ENCODE data around the gene PGP.
A peak's percentile ranks its signal among the peaks of the same experiment; 100 is the strongest.

The PGP gene

DNA sequence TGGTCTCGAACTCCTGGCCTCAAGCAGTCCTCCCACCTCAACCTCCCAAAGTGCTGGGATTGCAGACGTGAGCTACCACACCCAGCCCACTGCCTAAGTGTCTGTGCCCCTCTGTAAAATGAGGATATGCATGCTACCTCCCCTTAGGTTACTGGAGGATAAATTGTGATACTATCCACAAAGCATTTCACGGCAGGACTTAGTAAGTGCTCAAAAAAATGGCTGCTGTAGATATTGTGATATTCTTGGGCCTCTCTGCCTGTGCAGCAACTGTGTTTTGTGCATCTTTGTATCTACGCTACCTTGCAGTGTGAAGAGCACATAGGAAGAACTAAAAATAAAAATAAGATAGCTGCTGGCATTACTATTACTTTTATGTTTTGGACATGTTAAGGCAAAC, 16.4 kb downstream of the PGP start:
- no peak for DNase-seq (ENCODE audit: low spot score)

DNA sequence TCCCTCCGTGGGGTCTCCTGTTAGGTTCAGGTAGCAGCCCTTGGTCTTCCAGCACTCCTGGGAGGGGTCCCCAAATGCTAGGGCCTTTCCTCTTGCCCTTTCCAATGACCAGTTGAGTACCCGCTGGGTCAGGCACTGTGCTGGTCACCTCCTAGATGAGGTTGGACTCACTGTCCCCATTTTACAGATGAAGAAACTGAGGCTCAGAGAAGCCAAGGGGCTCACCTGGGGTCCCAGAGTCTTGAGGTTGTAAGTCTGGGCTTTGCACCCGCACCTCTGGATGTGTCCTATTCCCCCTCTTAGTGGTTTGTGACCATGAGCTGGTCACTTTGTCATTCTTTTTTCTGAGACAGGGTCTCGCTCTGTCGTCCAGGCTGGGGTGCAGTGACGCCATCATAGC, 16.9 kb downstream of the PGP start:
- DNase-seq (ENCODE audit: low spot score): no peak

DNA sequence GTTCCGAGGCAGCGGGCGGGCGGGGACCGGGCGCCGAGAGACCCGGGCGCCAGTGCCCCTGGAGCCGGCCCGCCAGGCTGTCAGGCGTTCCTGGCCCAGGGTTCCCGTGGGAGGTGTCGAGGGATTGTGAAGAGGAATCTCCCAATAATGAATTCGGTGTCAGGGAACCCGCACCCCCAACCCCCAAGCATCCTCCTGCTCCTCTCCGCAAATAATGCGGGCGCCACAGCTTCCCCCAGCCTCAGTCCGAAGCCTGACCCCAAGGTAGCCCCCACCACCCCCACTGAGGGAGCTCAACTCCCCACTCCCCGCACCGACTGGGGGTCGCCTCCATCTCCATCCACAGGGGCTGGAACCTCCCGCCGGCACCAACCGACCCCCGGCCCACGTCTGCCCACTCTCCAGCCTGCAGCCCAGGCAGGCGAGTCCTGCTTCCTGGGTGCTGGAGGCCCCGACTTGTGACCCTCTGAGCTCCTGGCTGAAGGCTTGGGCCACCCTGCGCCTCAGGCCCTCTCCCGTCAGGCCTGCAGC, 17.6 kb downstream of the PGP start:
- DNase-seq (ENCODE audit: low spot score): no peak

DNA sequence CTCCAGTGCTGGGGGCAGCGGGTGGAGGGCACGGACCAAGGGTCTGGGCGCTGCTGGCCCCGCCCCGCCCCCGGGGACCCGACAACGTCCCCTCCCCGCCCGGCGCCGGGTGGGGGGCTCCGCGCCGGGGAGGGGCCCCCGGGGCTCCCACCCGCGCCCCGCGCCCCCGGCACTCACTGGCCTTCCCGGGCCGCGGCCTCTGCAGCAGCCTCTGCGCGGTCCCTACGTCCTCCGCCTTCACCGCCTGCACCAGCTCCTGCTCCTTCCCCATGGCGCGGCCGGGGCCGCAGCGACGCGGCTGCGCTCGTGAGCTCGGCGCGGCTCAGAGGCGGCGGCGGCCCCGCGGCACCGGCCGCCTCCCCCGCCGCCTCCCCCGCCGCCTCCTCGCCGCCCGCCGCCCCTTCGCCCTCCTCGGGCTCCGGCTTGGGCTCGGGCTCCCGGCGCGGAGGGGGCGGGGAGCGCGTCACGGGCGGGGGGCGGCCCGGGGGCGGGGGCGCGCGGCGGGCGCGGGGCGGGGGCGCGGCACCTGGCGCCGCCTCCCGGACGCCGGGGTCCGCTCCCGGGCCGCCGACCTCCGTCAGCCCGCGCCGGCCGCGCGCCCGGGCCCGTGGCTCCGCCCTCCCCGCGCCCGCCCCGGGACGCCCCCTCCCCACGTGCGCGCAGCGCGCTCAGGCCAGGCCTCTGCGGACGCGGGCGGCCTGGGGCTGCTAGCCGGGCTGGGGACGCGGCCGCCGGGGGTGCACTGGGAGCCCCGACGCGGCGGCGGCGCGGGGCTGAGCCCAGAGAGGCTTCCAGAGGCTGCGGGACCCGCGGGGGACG, 18.3 kb downstream of the PGP start, which contains the start of gene CASKIN1:
TSS of gene CASKIN1 (minus strand) at position 444 of the 819 bp plus-strand sequence. CDS start at position 271, 173 bp downstream.
- no peak for DNase-seq (ENCODE audit: low spot score)

DNA sequence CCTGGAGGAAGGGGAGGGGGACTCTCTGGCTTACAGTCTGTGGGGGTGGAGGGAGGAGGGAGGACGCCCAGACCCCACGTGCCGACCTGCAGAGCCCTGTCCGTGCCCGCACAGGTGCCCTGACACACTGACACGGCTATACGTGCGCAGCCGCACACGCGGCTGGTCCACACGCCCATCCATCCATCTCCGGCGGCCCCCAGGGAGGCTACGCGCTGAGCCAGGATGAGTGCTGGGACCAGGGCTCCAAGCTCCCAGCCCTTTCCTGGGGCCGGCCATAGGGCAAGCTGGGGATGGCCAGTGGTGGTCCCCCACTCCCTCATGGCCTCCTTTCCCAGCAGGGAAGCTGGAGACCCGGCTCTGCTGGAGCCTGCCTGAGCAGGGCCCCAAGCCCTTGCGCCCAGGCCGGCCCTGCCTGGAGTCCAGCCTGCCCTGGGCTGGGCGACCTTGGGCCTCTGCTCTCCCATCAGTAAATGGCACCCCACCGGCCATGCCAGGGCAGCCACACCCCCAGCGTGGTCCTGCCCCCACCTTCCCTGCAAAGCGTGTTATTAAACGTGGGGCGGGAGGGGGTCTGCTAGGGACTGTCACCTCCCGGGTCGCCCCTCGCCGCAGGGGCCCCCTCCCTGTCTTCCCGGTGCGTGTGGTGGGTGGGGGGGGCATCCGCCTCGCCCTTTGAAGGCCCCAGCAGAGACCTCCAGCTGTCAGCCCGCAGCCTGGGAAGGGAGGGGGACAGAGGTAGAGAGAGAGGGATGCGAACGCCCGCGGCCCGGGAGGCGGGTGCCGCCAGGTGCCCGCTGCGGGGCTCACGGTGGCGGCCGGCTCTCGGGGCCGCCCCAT, 19.1 kb downstream of the PGP start:
- no peak for DNase-seq (ENCODE audit: low spot score)

DNA sequence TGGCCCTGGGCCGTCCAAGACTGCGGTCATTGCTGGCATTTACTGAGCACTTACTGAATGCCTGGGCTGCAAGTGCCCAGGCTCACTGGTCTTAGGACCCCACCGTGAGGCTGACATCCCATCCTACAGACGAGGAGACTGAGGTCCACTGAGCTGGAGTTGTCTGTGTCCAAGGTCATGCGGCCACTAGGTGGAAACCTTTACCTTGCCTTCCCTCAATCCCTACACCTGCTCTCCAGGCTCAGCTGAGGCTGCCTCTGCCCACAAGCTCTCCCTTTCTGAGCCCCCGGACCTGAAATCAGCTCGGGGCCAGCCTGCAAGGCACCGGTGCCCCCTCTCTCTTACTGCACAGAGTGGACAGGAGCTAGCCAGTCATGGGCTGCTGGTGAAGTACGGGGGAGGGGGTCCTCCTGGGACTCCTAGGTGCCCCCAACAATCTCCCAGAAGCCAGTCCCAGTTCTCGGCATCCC, 19.8 kb downstream of the PGP start:
- DNase-seq (ENCODE audit: low spot score): peak; percentile 67

DNA sequence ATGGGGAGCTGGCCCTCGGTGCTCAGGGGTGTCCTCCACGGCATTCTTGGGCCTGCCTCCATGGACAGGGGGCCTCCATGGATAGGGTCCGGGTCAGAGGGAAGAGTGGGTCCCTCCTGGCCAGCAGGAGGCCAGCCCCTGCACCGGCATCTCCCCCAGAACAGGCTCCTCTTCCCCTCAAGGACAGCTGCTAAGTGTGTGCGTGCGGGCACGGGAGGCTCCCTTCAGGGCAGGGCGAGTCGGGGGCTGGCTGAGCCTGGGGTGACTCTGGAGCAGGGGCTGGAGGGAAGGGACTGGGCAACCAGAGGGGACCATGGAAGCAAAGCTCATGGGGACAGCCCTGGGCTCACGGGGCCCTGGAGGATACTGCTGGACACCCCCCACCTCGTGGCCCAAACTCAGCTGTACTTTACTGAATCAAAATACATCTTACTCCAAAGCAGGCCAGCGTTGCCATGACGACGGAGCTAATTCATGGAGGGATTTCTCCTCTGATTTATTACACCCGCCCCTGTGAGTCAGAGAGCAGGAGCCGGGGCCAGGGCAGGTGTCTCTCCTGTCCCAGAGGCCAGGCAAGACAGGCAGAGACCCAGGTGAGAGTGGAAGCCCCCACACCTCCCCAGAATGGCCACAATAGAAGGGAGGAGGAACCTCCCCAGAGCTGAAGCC, 20.3 kb downstream of the PGP start:
- DNase-seq (ENCODE audit: low spot score): no peak

DNA sequence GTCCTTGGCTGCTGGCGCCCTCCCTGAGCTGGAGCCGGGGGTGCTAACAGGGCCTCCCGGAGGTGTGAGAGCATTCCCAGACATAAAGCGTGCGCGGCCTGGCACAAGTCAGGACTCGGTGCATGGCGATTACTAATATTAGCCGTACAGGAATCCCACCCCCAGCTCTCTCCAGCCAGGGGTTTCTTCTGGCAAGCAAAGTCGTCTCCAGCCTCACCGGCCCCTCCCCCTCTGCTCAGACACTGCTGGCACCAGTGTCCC, 23.3 kb downstream of the PGP start:
- DNase-seq (ENCODE audit: low spot score): no peak

DNA sequence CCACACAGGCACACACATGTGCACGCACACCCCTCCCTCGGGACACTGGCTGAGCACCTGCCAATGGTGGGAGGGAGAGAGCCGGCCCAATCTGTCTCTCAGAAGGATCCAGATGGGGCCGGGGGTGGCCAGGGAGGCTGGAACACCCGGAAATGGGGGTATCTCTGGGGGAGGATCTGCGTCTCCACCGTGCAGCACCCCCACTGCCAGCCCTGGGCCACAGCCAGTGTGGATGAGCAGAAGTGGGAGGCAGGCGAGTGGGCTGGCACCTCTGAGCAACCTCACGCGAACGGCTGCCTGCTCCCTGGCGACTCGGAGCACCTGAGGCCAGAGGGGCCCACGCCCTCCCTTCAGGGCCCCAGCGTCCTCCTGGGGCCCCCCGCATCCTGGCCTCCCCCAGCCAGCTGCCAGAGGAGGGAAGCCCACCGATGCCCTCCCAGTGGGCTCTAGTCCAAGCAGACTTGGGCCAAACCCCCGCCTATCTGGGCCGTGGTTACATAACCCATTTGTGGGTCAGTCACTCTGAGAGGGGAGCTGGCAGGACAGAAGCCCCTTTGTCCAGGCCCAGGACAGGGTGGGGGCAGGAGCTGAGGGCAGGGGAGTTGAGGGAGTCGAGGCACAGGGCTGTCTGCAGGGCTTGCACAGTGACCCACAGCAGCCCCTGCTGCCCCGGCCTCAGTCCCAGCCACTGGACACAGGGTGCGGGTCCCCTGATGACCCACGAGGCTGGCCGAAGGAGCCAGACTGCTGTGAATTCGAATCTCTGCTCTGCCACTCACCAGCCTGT, 23.8 kb downstream of the PGP start:
- no peak for DNase-seq (ENCODE audit: low spot score)

DNA sequence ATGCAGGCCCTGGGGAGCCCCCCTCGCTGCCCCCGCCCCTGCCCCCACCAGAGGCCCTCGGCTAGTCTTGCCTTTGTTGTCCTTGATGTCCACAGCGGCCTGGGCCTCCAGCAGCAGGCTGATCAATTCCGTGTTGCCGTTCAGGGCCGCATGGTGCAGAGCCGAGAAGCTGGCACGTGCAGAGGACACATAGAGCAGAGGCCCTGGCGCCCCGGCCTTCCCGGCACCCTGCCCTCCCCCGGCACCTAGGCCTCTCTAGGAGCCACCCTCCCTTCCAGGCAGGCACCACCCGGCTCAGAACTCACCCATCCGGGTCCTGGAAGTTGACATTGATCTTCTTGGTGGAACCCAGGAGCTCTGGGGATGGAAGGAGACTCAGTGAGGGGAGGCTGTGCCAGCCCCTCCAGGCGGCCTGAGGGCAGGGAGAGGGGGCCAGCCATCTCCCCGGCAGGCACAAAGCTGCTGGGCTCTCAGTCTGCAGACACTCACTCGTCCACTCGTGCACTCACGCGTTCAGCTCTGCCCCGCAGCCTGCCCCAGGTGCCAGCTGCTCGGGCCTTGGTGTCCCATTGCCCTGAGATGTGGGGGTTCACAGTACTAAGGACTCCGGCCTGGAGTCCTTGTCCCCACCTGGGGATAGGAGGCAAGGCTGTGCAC, 24.5 kb downstream of the PGP start:
- no peak for DNase-seq (ENCODE audit: low spot score)

DNA sequence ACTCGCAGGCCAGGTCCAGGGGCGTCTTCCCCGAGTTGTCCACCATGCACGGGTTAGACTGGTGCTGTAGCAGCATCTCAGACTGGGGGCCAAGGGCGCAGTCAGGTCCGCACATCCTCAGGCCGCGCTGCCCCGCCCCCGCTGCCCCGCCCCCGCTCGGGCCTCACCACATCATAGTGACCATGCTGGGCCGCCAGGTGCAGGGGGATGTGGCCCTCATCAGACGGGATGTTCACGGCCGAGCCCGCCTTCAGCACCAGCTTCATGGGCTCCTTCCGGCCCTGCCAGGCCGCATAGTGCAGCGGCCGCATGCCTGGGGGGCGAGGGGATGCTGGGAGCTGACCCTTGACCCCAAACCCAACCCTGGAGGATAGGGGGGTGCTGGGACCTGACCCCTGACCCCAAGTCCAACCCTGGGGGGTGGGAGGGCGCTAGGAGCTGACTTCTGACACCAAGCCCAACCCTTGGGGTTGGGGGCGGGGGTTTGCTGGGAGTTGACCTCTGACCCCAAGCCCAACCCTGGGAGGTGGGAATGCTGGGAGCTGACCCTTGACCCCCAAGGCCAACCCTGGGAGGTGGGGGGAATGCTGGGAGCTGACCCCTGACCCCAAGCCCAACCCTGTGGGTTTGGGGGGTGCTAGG, 25.3 kb downstream of the PGP start:
- no peak for DNase-seq (ENCODE audit: low spot score)

DNA sequence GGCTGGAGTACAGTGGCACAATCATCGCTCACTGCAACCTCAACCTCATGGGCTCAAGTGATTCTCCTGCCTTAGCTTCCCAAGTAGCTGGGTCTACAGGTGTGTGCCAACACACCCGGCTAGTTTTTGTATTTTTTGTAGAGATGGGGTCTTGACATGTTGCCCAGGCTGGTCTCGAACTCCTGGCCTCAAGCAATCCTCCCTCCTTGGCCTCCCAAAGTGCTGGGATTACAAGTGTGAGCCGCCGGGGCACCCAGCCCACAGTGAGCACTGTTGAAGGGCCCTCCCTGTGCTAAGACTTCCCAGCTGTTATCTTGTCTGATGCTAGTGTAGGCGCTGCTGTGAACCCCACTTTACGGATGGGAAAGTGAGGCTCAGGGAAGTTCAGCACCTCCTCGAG, 26.2 kb downstream of the PGP start:
- DNase-seq (ENCODE audit: low spot score): no peak

DNA sequence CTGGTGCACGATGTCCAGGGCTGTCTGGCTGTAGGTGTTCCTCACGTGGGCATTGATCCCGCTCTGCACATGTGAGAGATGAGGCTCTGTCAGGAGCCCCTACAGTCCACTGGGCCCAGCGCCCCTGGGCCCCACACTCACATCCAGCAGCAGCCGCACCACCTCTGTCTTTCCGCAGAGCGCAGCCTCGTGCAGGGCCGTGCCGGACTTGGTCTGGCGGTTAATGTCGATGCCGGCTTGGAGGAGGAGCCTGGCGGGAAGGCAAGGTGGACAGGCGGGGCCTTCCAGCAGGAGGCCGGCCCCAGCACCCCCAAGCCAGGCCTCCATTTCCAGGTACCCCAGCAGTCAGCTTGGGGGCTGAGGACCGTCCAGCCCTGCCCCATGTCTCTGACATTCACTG, 27.4 kb downstream of the PGP start:
- DNase-seq (ENCODE audit: low spot score): no peak

DNA sequence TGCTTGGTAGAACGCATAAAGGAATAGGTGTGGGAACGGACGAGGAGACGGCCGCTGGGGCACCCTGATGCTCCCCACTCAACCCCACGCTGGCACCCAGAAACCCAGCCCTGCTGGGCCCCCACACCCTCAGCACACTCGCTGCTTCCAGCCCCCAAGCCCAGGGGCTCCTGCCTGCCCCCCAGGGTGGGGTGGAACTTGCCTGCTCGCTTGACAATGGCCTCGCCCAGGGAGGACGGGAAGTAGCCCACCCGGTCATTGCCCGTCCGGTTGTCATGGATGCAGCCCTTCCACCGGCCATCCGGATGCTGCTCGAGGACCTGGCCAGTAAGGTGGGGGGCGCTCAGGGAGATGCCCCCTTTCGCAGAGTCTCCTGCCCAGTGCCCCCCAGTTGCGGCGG, 28.1 kb downstream of the PGP start:
- DNase-seq (ENCODE audit: low spot score): no peak

DNA sequence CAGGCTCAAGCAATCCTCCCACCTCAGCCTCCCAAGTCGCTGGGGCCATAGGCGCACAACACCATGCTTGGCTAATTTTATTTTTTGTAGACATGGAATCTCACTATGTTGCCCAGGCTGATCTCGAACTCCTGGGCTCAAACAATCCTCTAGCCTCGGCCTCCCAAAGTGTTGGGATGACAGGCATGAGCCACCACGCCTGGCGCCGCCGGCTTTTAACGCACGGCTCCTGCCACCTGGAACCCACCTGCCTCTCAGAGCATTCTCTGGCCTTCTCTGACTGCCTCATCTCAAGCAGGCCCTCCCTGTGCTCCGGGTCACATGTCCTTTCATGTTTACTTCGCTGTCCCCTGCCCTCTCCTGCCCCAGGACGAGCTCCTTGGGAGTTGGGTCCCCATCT, 28.6 kb downstream of the PGP start:
- DNase-seq (ENCODE audit: low spot score): no peak

DNA sequence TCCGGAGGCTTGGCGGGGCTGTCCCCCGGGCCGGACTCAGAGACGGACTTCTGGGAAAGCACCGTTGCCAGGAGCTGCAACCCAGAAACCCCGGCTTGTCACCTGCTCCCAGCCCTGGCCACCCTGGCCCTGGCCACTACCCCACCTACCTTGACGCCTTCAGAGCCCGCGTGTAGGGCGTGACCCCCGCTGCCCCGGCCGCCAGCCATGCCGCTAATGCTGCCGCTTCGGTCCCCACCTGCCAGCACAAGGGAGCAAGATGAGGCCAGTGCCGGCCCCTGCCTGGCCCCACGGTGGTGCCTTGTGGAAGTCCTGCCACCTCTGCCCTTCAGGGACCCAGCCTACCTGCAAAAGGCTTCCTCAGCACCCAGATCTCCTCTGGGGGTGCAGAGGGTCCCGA, 29.7 kb downstream of the PGP start:
- no peak for DNase-seq (ENCODE audit: low spot score)

DNA sequence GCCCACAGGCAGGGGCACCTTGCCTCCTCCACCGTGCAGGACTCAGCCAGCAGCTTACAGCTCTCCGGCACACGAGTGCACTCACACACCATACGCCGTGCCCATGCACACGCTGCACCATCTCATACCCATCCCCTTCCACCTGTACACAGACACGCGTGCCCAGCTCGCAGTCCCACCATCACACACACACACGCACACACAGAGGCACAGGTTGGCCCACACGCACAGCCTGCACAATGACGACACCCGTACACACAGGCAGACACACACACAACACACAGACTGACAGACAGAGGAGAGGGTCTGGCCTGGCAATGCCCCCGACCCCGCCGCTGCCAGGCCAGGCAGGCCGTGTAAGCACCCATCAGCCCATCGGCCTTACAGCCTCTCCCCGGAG, 30.3 kb downstream of the PGP start:
- DNase-seq (ENCODE audit: low spot score): no peak

DNA sequence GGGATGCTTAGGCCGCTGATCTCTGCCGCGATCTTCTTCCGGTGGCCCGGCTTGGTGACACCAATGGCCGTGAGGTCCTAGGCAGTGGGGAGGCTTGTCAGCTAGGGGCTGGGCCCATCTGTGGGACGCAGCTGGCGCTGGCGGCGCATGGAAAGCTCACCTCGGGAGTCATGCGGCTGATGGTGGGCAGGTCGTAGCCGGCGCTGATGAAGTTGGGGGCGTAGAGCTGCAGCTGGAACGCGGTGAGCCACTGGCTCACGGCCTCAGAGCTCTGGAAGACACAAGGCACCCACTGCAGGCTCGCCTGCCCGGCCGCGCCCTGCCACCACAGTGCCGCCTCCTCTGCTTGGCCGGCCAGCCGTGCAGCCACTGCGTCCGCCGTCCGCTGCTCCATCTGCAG, 31.0 kb downstream of the PGP start:
- no peak for DNase-seq (ENCODE audit: low spot score)

DNA sequence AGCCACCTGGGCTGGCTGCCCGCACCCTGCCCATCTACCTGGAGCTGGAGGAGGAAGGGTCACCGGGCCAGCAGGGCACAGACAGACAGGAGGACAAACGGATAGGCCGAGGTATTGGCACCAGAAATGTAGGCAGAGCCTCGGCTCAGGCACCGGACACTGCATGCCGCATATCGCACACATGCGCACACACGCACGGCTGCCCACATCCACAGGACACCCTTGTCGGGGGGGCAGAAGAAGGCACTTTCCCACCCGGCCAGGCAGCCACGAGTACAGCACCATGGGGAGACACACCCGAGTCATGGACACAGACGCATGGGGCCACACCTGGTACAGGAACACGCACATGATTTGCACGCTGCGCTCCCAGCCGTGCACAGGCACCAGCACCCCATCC, 32.7 kb downstream of the PGP start:
- DNase-seq (ENCODE audit: low spot score): no peak

DNA sequence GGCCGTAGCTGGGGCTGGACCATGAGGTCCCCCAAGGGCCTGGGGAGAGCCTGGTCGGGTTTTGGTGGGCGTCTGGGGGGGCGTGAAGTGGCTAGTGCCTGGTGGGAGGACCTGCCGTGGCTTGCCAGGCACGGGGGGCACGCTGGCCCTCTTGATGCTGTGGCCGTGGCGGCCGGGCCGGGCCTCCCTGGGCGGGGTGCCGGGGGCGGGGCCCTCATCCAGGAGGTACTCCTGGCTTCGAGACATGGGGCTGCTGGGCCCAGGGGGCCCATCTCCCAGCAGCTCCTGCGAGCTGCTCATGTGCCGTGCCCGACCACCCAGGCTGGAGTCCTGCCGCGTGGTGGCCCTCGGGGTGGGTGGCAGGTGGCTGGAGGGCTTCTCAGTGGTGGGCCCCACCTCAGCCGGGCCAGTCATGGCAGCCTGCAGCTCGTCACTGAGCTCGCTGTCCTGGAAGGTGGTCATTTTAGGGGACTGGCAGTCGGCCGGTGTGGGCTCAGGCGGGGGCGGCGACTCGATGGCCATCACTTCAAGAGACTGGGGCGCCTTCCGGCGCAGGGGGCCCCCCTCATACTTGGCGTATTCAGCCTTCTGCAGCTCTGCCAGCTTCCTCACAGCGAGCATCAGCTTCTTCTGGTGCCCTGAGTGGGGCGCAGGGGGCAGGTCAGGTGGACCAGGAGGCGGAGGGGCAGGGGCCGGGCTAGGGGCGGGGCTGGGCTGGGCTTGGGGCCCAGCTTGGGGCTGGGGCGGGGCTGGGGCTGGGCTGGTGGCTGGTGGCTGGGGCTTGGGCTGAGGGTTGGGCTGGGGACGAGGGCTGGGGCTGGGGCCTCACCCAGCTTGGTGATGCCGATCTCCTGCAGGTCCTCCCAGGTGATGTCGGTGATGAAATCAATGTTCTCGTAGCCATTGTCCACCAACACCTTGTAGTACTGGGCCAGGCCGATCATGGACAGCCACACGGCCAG, 33.4 kb downstream of the PGP start:
- DNase-seq (ENCODE audit: low spot score): no peak

Data from CD4-positive, alpha-beta T cell treated with Interleukin-6 at 100 ng/mL for 8 hours (primary cell).